ENCODE results near the gene CAB39.

DNA sequence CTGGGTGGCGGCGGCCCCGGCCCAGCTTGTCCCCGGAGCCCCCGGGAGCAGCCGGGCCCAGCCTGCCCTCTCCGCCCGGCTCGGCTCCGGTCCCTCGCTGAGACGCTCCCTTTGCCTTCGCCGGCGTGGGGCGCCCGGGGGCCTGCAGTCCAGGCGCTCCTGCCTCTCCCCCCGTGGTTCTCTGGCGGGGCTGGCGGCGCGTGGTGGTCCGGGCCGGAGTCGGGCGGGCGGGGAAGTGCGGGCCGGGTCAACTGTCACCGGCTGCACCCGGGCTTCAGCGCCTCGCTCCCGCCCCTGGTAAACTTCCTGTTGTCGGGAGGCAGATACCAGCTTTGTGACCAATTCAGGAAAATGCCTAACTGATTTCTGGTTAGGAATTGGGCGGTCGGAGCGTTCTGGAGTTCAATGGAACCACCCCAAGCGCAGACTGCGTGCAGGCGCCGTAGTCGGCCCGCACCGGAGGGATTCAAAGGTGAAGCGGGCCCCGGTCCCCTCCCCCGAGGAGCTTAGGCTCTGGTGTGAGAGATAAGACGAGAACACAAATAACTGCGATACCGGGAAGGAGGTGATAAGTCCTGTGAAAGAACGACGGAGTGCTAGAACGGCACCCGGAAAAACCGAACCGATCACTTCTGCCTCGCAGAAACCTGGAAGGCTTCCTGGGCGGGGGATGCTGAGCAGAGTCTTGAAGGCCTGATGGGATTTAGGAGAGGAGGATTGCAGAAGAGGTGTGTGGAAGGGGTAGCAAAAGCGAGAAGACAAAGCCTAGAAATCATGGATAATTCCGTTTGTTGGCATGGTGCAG, 891 bp downstream of the CAB39 start:
- TF ChIP-seq POLR2AphosphoS5 (IDR thresholded peaks at IDR 0.05; ENCODE audit: low read depth) = no peak
- TF ChIP-seq, protein P1, sequence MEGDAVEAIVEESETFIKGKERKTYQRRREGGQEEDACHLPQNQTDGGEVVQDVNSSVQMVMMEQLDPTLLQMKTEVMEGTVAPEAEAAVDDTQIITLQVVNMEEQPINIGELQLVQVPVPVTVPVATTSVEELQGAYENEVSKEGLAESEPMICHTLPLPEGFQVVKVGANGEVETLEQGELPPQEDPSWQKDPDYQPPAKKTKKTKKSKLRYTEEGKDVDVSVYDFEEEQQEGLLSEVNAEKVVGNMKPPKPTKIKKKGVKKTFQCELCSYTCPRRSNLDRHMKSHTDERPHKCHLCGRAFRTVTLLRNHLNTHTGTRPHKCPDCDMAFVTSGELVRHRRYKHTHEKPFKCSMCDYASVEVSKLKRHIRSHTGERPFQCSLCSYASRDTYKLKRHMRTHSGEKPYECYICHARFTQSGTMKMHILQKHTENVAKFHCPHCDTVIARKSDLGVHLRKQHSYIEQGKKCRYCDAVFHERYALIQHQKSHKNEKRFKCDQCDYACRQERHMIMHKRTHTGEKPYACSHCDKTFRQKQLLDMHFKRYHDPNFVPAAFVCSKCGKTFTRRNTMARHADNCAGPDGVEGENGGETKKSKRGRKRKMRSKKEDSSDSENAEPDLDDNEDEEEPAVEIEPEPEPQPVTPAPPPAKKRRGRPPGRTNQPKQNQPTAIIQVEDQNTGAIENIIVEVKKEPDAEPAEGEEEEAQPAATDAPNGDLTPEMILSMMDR (IDR thresholded peaks at IDR 0.05; ENCODE audit: insufficient read depth, low read length) = no peak
- no peak for TF ChIP-seq SPI1 (IDR thresholded peaks at IDR 0.05; ENCODE audit: borderline replicate concordance, low read depth)
